GM08714 (cell line): Measurements from ENCODE around the gene NOL9.
A peak's percentile ranks its signal among the peaks of the same experiment; 100 is the strongest.
"Not testable (repeated sequence)": the region's sequence is repeated elsewhere in the genome, so short reads cannot be mapped to it uniquely, and the experiment has no call there.

Experiments
- H3K4me3 ChIP-seq: fragments of 200-500 bp; sonication (Bioruptor generic); 2 replicates; pipeline ENCODE4 v1.5.1; 2014; ENCODE audit warnings: mild to moderate bottlenecking, low read length, inconsistent platforms
- ZNF274 ChIP-seq: IDR thresholded peaks from 2 replicates; pipeline ENCODE4 v1.6.1; 2012; ENCODE audit warnings: mild to moderate bottlenecking, low read depth, low read length

The NOL9 gene

GRCh38 chr1:6570987-6571386 is 16.7 kb upstream of the NOL9 start:
- TF ChIP-seq ZNF274, result no peak
- H3K4me3 ChIP-seq, result no peak overlapping the region

- no peak for TF ChIP-seq ZNF274
- no peak overlapping the region for H3K4me3 ChIP-seq
Measured at GRCh38 chr1:6570100-6570499, 15.8 kb upstream of the NOL9 start.

GRCh38 chr1:6569033-6569432 is 14.7 kb upstream of the NOL9 start:
- TF ChIP-seq ZNF274, result no peak
- H3K4me3 ChIP-seq, result no peak overlapping the region

- no peak for TF ChIP-seq ZNF274
- no peak overlapping the region for H3K4me3 ChIP-seq
Measured at GRCh38 chr1:6560267-6560666, 6.0 kb upstream of the NOL9 start.

- H3K4me3 ChIP-seq, result not testable (repeated sequence)
Measured at GRCh38 chr1:6559161-6559560, 4.8 kb upstream of the NOL9 start.

GRCh38 chr1:6557597-6557996 is 3.3 kb upstream of the NOL9 start:
- no peak for TF ChIP-seq ZNF274
- H3K4me3 ChIP-seq, result no peak overlapping the region

GRCh38 chr1:6554907-6555778 is 830 bp upstream of the NOL9 start, which contains the start of gene TAS1R1:
TAS1R1 (plus strand) TSS chr1:6555307; CDS start chr1:6555374, 67 bp downstream.
- TF ChIP-seq ZNF274, result no peak
- H3K4me3 ChIP-seq, result peak within 1 kb of the TSS; percentile 94

GRCh38 chr1:6547301-6547700 is 7.0 kb downstream of the NOL9 start:
- TF ChIP-seq ZNF274, result no peak
- no peak overlapping the region for H3K4me3 ChIP-seq

GRCh38 chr1:6546326-6546725 is 8.0 kb downstream of the NOL9 start:
- H3K4me3 ChIP-seq, result no peak overlapping the region
- TF ChIP-seq ZNF274, result no peak

GRCh38 chr1:6545276-6546112 is 8.8 kb downstream of the NOL9 start:
- H3K4me3 ChIP-seq, result no peak overlapping the region
- no peak for TF ChIP-seq ZNF274

- no peak for TF ChIP-seq ZNF274
- no peak overlapping the region for H3K4me3 ChIP-seq
Measured at GRCh38 chr1:6544831-6545230, 9.5 kb downstream of the NOL9 start.

GRCh38 chr1:6538956-6539355 is 15.4 kb downstream of the NOL9 start:
- TF ChIP-seq ZNF274, result no peak
- H3K4me3 ChIP-seq, result no peak overlapping the region

- H3K4me3 ChIP-seq, result no peak overlapping the region
- no peak for TF ChIP-seq ZNF274
Measured at GRCh38 chr1:6536291-6536690, 18.0 kb downstream of the NOL9 start.

GRCh38 chr1:6535214-6535613 is 19.1 kb downstream of the NOL9 start:
- no peak for TF ChIP-seq ZNF274
- no peak overlapping the region for H3K4me3 ChIP-seq

GRCh38 chr1:6534248-6534822 is 20.0 kb downstream of the NOL9 start:
- no peak overlapping the region for H3K4me3 ChIP-seq
- TF ChIP-seq ZNF274, result no peak

GRCh38 chr1:6531996-6532395 is 22.3 kb downstream of the NOL9 start:
- no peak for TF ChIP-seq ZNF274
- H3K4me3 ChIP-seq, result no peak overlapping the region
